LoVo (cell line): Measurements from ENCODE around the gene CXCR6.

Experiments
- DNase-seq: peaks from one replicate; pipeline ENCODE4 v3.0.0-alpha.2; 2016; ENCODE audit warnings: low spot score

CXCR6 gene

DNA sequence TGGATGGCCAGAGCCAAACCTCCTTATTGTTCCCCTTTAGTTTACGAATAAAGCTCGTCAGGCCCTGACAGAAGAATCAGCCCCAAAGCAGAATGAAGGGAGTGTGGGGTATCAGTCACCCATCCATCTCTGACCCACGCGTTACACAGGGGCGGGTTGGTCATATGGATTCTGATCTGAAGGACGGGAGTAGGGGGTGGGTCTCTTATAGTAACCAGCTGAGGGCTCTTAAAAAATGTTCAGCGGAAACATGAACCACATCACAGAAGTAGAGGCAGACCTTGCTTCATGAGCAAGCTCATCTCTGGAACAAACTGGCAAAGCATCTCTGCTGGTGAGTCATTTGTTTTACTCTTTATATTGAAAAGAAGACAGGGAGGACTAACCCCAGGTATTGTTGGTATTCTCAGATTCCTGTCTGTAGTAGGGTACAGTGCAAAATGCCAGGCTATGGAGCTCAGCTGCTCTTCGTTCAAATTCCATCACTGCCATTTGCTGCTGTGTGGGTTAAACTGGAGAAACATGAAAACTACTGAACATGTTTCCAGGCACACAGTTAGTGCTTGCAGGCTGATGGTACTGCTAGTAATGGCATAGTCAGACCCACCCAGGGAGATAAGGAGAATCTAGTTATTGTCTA is at the start of gene CXCR6:
Gene CXCR6, plus strand, starts transcription at position 258 of the 640 bp plus-strand sequence. CDS start 3,018 bp downstream, outside the sequence.
- no peak for DNase-seq

DNA sequence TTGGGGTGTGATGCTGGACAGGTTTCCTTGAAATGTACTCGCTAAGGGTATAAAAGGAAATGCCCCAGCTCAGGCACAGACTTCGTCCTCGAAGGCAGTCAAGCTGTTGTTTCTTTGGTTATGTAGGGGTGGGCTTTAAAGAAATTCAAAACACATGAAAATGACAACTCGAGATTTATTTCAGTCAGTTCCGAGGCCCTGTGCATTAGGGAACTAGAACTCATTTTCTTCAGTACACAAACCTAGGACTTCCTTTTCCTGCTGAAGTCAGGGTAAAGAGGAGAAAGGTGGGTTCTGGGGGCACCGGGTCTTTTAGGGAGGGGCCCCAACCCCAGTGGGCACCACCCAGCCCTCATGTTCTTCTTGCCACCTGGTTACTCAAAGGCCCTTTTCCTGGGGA is 49.2 kb upstream of the CXCR6 start:
- no peak for DNase-seq

DNA sequence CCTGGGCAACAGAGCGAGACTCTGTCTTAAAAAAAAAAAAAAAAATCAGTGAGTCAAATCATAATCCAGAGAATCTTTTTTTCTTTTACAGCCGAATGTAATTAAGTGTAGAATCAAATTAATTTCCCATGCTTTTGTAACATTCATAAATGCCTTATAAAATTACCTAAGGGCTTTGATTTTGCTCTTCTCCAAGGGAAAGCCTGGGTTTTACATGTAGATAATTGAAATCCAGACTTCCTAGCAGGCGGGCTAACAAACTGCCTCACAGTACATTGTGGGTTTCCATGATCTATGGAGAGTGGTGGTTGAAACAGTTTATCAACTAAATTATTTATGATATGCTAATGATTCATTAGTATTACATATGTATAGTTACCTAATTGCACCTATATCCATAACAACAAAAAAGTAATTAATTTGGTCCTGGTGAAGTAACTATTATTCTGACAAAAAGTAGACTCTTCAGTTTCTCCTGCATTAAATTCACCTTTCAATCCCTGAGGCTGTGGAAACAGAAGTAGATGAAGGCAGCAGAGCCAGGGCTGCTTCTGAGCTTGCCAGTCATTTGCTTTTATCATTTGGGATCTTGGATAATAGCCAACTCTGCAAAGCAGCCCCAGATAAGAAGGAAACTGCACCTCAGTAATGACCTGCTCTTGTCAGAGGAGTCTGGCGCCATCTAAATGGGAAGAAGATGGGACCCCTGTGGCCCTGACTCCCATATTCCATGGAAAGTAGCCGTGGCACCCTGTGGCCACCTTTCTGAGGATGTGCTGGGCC is 47.4 kb upstream of the CXCR6 start:
- DNase-seq = no peak

DNA sequence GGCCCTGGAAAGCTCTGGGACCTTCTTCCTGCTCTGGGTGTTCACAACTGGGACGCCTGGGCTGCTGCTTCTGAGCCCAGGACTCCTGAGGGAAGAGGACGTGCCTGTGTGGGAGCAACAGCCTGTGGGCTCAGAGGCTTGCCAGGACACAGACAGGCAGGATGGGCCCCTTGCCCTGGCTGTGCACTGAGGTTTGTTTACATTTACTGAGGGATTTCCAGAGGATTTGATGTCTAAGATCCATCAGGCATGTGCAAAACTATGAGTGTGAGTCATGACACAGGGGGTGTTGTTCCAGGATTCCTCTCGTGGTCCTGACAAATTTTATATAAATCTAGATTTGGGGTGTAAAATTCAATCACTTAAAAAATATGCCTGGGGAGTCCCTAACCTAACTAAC is 46.3 kb upstream of the CXCR6 start:
- no peak for DNase-seq

DNA sequence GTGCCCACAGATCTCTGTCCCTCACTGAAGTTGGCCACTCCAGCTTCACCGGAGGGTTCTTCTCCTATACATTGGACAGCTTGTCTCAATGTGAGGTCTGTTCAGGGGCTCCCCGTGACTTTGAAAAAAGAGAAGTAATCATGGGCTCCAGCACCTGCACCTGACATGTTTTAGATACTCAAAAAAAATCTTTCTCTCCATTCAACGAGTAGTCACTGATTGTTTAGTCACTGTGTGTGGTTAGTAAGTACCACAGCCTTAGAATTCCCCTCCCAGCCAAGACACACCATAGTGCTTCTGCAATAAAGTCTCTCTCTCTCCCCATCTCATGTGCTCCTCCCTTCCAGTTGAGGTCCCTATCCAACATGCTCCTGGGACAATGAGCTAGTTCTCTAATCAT is 38.3 kb upstream of the CXCR6 start:
- DNase-seq = no peak

DNA sequence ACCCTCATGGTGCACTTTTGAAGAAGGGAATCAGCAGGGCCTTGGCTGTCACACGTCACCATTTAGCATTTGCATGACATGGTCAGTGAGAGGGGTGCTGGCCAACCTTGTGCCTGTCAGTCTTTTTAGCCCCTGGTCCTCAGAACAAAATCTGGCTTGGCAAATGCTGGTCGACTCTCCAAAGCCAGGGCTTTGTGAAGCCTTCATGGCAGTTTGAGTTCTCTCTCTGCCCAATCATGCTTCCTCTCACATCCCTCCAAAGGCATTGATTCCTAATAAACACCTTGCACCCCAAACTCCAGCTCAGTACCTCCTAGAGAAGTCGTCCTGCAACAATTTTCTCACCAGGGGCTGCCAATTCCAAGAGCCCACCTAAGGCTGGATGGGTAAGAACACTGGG is 37.5 kb upstream of the CXCR6 start:
- no peak for DNase-seq

DNA sequence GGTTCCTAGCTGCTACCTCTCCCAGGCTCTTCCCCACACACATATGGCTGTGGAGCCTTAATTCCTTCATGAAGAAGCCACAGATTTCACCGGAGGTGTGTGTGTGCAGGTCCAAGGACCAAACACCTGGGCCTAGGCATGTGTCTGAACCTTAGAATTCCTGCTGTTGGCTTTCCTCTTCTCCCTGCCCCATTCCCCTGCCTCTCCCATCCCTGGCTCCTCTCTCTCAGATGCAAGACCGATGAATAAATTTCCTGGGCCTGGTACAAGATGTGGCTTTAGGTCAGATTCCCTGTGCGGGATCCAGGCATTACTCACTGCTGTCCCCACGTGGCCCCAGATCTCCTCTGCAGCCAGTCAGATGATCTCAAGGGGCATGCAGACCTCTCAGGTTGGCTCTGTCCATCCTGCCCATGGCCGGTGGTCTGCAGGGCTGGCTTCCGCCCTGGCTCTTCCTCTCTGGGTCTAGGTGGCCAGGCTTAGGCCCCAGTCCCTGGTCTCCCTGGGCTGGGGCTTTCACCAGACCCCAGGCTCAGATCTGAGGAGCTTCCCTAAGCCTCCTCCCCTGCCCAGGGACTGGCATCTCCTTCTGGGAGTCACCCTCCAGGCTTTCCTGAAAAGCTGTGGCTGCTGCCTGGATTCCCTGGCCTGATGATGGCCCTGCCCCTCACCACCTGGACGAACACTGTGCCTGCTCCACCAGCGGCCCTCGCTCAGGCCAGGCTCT is 36.4 kb upstream of the CXCR6 start:
- DNase-seq = no peak

DNA sequence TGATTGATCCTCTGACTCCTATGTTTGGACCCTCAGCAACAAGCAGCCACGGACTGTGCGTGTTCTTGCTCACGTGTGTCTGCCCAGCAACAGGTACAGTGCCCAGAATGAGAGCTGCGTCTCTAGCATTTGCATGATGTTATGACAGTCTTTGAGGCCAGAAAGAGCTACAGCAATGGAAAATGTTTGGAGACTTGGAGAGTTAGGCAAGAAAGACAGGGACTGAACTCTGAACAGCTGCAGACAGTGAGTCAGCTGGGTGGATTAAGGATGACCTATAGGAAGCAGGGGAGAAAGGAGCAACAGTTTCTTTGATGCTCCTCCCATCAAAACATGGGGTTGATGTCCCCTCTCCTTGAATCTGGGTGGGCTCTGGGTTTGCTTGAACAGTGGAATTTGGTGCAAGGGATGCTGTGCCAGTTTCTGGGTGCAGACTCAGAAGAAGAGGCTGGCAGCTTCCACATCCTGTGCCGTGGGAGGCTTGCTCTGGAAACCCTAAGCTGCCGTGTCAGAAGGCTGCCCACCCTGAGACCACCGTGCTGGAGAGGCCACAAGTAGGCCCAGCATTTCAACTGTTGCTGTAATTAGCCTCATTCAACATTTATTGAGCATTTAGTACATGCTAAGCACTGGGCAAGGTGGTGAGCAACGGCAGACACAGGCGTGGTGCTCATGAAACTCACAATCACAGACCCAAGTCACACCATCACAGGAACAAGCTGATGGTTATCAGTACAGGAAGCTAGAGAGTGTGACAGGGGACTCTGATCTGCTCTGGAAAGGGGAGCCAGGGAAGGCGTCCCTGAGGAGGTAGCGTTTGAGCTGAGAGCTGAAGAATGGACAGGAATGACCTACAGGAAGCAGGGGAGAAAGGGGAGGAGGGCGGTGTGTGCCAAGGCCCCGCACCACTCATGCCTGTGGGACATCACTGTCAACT is 35.2 kb upstream of the CXCR6 start:
- DNase-seq = no peak

DNA sequence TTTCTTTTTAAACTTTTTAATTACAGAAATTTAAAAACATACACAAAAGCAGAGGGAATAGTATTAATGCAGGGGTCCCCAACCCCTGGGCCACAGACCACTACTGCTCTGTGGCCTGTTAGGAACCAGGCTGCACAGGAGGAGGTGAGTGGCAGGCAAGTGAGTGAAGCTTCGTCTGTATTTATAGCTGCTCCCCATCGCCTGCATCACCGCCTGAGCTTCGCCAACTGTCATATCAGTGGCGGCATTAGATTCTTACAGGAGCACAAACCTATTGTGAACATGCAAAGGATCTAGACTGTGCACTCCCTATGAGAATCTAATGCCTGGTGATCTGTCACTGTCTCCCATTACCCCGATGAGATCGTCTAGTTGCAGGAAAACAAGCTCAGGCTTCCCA is 34.5 kb upstream of the CXCR6 start:
- DNase-seq = no peak

DNA sequence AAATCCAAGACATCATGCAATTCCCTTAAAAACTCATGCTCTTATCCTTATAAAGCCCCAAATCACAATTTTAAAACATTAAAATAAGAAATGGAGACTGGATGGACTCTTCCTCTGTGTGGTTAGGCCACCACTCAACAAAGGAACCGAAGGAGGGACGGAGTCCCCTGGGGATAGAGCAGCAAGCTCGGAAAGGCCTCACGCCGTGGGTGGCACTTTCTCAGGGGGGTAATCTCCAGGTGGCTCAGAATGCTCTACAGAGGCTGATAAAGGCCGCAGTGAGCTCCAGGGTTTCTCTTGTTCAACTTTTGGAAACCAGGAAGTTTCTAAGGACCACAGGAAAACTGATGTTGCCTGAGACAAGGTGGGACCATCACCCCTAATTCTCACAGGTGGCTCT is 33.7 kb upstream of the CXCR6 start:
- no peak for DNase-seq

DNA sequence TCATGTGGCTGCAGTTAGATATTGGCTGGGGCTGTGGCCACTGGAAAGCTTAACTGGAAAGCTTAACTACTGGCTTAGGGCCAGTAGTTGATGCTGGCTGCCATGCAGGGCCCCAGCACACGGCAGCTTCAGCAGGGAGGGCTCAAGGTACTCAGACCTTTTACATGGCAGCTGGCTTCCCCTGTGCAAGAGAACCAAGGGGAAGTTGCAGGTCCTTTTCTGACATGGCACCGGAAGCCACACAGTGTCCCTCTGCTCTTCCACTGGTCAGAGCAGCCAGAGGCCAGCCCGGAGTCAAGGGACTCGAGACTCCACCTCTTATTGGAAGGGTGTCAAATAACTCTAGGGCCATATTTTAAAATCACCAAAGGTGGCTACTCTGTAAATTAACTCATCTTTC is 32.4 kb upstream of the CXCR6 start:
- no peak for DNase-seq

DNA sequence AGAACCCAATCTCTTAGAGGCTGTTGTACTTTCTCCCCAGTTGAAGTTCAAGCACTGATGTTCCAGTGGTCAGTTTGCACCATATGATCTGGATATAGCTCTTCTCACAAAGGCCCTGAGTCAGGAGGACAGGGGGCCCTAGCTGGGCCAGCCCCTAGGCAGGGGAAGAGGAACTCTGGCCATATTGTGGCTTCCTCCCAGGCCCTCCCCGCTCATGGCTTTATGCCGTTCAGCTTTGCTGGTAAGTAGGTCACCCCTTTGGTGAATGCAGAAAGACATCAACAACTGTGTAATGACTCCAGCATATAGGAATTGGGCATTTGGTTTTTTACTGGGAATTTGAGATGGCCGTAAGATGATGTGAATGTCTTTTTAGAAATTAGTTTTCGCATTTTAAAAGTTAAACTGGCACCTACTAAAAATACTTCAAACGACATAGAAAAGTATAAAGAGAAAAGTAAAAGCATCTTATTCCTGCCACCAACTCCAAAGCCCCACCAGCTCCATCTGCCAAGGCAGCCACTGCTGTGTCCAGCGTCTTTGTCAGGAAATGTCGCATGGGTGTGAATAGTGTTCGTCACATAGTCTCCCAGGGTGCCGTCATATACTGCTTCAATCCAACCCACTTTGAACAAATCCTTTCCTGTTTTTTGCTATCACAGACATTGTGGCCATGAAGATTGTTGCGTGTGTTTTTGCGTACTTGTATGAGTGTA is 31.6 kb upstream of the CXCR6 start:
- no peak for DNase-seq

DNA sequence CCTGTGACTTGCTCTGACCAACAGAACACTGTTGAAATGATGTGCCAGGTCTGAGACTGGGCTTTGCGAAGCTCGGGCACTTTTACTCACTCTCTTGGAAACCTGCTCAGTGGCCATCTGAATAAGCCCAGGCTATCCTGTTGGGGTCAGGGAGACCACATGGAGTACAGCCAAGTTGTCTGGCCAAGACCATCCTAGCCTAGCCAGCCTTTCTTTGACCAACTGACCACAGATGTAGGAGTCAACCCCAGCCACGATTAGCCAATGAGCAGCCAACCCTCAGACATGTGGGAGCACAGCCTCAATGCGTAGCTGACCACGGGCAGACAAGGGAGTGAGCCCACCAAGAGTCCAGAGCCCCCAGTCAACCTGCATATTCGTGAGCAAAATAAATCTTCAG is 30.8 kb upstream of the CXCR6 start:
- DNase-seq = no peak

DNA sequence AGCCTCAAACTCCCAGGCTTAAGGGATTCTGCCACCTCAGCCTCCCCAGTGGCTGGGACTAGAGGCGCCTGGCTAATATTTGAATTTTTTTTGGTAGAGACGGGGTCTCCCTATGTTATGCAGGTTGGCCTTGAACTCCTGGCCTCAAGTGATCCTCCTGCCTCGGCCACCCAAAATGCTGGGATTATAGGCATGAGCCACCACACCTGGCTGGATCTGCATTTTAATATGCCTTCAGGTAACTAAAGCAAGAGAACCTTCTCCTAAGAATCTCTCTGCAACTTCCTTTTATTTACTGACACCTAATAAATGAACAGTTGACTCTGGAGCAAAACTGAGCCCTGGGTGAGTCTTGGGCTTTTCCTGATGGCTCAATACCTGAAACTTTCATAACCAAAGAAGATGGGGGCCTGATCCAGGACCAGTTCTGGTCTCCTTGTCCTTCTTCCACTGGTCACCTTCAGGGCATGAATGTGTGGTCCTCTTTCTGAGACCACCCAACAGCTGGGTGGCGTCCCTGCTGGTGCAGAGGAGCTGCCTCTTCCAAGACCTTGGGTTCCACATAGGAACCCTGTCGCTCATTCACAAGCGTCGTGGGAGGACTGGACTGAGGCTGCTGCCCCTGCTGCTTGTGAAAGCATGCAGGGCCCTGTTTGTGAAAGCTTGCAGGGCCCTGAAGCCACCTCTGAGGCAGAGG is 28.8 kb upstream of the CXCR6 start:
- DNase-seq = no peak

DNA sequence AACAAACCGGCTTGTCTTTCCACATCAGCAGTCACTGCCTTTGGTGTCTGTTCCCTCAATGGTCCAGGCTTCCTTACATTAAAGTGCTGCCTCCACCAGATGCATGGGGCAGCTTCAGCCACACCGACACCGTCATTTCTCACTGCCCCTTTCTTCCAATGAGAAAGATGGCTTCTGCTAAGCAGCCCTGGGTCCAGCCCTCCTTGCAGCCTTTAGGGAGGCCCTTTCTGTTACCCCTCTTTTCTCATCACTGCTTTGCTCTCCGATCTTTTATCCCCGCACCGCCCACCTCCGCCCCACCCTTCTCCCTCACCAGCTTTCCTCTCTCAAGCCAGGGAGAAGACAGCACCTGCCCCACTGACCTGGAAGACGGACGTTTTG is 28.2 kb upstream of the CXCR6 start:
- no peak for DNase-seq

DNA sequence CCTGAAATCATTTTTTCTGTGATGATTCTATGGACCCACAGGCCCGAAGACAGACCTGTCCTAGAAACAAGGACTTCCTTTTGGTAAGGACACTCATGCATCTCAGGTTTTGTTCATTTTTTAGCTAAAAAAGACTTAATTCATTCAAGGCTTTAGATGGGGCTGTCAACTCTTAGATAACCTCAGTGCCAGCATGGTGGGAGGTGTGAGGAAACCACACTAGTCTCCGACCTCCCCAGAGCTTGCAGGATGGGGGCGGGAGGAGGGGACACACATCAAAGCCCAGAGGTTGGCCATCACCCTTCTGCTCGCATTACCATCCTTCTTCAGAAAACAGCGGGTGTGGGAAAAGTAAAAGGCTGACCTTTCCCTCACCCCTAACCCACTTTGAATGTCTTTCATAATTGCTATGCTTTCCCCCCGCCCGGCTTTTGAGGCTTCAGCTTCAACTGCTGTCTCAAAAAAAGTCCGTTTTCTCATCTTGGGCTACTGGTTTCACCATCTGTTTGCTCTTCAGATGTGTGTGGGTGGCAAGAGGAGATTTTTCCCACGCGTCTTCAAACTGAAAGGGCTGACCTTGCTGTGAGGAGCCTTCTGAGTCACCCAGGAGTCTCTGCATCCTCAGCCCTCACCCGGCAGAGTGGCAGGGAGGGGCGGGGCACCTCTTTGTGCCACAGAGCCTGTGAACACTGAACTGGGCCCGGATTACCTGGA is 27.6 kb upstream of the CXCR6 start:
- peak; percentile 13 for DNase-seq

DNA sequence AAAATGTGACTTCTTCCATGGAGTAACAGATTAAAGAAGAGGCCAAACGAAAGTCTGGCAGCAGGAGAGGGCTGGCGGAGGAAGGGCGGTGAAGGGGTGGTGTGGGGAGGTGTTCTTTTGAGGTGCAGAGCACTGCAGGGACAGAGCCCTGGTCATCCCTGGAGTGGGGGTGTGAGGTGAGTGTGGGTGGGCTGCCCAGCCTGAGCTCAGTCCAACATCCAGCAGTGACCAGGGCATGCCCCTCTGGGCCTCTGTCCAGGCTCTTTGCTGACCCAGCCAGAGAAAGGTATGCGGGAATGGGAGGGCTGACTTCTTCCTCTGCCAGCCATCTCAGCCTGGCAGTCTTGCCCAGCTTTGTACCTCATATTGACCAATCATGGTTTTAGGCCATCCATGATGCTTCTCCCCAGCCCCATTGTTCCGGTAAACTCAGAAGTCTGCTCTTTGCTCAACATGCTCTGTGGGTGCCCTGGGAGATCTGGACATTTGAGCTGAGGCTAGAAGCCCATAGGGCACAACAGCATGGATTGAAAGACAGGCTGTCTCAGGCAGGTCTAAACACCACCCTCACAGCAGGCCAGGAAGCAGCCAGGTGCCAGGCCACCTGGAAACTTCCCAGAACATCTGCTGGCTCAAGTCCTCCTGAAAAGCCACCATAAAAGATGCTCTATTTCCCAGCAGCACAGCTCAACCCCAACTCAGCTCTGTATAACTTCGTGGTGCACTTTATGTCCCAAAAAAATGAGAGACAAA is 25.9 kb upstream of the CXCR6 start:
- no peak for DNase-seq

DNA sequence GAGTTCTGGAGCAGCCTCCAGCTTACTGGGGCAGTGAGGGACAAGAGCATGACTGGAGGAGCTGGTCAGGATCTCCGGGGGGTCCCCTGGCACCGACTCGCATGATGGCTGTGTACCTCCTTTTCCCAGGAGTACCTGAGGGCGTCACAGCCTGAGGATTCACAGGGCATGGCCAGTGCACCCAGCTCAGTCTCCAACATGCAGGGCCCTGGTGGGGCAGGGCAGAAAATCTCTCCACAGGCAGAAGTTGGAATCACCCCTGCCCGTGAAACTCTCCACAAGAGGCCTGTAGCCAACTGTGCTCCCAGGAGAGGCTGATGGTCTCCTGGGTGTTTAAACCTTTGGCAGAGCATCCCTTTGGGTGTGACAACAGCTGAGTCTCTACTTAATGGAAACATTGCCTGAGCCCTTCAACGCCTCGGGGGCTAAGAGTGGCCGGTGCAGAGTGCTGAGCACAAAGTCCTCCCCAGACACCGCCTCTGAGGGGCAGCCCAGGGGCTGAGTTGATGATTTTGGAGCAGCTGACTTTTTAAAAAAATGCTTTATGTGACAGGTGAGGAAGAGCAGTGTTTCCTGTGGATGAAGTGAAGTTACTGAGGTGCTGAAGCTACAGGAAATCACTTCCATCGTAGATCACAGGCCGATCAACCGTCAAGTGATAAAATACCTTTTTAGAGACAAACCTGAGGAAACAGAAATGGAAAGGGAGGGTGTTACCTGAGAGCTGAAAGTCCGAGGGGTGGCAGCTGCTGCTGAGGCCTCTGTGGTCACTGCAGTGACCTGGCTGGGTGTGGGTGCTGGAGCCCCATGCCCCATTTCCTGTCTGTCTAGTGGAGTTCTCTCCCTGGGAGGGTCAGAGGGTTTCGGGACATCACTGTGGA is 21.9 kb upstream of the CXCR6 start:
- DNase-seq = no peak

DNA sequence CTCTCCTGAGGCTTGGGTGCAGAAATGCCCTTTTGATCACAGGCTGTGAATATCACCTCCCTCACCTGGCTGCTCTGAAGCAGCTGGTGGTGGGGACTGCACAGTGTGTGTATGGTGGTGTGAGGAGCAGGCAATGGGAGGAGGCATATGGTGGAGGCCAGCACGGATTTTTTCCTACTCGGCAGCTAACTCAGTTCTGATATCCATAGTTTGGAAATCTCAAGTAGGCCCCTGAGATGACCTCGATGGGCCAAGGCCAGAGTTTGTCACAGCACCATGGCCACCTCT is 21.3 kb upstream of the CXCR6 start:
- no peak for DNase-seq
